Measurements from ENCODE around the gene PTPRQ. TPM values are rescaled to one million over a fixed set of nuclear protein-coding genes. Genes with fewer than 3 reads are reported as not detected.
A peak's percentile ranks its signal among the peaks of the same experiment; 100 is the strongest.

Gene PTPRQ, protein sequence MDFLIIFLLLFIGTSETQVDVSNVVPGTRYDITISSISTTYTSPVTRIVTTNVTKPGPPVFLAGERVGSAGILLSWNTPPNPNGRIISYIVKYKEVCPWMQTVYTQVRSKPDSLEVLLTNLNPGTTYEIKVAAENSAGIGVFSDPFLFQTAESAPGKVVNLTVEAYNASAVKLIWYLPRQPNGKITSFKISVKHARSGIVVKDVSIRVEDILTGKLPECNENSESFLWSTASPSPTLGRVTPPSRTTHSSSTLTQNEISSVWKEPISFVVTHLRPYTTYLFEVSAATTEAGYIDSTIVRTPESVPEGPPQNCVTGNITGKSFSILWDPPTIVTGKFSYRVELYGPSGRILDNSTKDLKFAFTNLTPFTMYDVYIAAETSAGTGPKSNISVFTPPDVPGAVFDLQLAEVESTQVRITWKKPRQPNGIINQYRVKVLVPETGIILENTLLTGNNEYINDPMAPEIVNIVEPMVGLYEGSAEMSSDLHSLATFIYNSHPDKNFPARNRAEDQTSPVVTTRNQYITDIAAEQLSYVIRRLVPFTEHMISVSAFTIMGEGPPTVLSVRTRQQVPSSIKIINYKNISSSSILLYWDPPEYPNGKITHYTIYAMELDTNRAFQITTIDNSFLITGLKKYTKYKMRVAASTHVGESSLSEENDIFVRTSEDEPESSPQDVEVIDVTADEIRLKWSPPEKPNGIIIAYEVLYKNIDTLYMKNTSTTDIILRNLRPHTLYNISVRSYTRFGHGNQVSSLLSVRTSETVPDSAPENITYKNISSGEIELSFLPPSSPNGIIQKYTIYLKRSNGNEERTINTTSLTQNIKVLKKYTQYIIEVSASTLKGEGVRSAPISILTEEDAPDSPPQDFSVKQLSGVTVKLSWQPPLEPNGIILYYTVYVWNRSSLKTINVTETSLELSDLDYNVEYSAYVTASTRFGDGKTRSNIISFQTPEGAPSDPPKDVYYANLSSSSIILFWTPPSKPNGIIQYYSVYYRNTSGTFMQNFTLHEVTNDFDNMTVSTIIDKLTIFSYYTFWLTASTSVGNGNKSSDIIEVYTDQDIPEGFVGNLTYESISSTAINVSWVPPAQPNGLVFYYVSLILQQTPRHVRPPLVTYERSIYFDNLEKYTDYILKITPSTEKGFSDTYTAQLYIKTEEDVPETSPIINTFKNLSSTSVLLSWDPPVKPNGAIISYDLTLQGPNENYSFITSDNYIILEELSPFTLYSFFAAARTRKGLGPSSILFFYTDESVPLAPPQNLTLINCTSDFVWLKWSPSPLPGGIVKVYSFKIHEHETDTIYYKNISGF (N-terminal part only)
- polyA plus RNA-seq (2012; ENCODE audit: insufficient read depth, insufficient read length), result not detected

DNA sequence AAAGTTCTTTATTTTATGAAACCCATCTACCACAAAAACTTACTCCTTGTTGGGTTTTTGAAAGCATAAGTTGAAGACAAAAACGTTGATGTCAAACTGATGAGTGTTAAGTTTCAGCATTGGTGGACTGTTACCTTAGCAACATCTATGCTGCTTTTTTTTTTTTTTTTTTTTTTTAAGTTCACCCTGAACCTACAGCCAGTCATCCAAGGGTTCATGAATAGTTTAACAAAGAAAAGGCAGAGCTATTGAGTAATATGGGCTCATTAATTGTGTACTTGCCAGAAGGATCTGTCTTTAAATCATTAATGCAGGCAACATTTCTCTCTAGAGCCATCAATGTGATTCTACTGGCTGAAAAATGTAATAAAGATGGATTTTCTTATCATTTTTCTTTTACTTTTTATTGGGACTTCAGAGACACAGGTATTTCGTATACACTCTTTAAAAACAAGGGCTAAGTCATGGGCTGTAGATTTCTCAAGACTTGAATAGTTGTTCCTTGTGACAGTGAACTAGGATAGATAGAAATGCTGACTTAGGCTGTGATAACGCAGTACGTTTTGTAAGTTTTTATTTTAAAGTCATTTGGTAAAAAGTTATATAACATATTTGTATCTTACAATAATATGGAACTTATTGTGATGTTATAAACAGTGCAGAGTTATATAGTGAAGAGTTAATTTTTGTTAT lies at the start of gene PTPRQ:
PTPRQ (plus strand) TSS at position 262 of the 693 bp plus-strand sequence; CDS start at position 373, 111 bp downstream.
- no peak for DNase-seq (ENCODE audit: low read depth, low spot score)
- no peak within 1 kb of the TSS for H3K4me3 ChIP-seq (ENCODE audit: low read length)

GRCh38 chr12:80400571-80400991 lies 43.5 kb upstream of the PTPRQ start:
- DNase-seq (ENCODE audit: low read depth, low spot score), result no peak

GRCh38 chr12:80401191-80401590 lies 42.8 kb upstream of the PTPRQ start:
- no peak overlapping the region for H3K4me3 ChIP-seq (ENCODE audit: low read length)
- no peak for DNase-seq (ENCODE audit: low read depth, low spot score)

More at GRCh38 chr12:80400571-80400991, 43.5 kb upstream of the PTPRQ start:
- H3K4me3 ChIP-seq (ENCODE audit: low read length), result no peak overlapping the region

DNA sequence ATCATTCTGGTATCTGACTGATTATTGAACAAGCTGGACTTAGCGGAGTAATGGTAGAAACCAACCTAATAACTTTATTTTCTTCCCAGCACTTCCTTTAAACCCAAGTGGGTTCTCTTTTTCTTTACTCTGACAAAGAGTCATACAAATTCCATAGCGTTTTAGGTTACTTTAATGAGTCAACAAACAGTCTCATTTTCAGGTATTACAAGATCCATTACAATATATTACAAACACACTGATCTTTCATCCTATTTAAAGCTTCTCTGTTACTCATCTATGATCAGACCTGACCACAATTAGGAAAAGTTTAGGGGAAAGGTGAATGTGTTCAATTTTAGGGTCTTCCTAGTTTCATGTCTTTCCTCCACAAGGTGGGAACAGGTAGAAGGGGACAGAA lies 39.4 kb upstream of the PTPRQ start:
- DNase-seq (ENCODE audit: low read depth, low spot score), result no peak
- H3K4me3 ChIP-seq (ENCODE audit: low read length), result no peak overlapping the region

DNA sequence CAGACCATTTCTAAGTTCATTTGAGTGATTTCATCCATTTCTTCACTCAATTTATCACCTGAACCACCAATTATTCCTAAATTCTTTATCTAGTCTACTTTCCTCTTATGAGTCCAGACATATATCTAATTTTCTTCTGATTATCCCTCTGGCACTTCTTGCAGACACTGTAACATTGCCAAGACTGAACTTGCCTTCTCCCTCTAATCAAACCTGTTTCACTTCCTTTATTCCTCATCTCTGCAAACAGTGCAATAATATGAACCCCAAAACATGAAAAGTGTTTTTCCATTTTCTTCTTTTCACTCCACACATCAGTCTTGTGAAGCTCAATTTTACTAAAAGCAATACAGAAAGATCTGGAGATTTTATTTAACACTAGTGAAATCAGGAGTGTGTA lies 37.8 kb upstream of the PTPRQ start:
- no peak overlapping the region for H3K4me3 ChIP-seq (ENCODE audit: low read length)
- no peak for DNase-seq (ENCODE audit: low read depth, low spot score)

- no peak overlapping the region for H3K4me3 ChIP-seq (ENCODE audit: low read length)
- DNase-seq (ENCODE audit: low read depth, low spot score), result no peak
Observed at GRCh38 chr12:80411787-80412186, 32.2 kb upstream of the PTPRQ start.

DNA sequence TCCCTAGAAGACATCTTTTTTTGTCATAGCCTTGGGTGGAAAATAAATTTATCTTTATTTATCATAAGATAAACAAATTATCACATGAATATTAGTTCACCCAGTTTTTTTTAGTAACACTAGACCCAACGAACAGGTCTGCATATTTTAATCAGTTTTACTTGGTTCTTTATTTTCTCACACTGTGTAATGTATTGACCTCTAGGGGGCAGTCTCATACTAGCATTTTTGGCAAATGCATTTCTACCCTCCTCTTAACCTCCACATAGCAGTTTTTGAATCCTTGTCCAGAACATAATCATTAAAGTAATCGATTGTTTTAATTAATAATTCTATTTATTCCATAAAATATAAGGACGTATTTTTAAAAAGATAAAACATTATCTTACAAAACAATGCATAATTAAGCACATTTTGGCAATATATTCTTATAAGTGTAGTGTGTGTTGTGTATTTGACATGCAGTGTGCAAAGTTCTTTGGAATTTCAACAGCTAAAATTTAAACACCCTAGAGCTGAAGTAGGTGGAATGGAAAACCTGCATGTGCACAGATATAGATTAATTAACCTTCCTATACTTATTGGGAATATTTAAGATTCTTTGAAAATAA lies 31.6 kb upstream of the PTPRQ start:
- no peak overlapping the region for H3K4me3 ChIP-seq (ENCODE audit: low read length)
- peak; percentile 40 for DNase-seq (ENCODE audit: low read depth, low spot score)

DNA sequence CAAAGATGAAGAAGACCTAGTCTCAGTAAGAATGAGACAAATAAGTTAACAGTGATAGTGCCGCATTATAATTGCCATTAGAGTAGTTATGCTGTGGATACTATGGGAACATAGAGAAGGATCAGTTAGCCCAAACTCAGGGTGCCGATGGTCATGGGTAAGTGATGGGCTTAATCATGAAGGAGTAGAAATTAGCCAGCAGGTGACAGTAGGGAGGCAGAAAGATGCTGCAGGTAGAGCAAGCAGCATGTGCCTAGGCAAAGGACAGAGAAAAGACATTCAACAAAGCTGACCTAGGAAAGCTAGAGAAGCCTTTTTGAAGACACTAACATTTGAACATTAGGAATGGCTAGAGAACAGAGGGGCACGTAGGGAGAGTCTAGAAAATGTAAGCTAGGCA lies 30.6 kb upstream of the PTPRQ start:
- DNase-seq (ENCODE audit: low read depth, low spot score), result no peak
- H3K4me3 ChIP-seq (ENCODE audit: low read length), result no peak overlapping the region

DNA sequence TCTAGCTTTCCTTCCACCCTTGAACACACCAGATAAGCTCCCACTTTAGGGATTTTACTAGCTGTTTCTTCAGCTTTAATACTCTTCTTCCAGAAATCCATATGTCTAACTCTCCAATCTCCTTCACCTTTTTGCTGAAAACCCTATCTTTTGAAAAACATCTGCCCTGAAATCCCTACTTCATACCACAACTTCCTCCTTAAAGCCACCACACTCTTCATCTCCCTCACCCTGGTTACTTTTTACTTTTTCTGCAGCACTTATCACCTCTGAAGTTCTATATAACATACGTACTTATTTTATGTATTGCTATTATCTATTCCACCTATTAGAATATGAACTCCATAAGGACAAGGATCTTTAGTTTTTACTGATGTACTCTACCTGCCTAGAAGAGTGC lies 28.6 kb upstream of the PTPRQ start:
- DNase-seq (ENCODE audit: low read depth, low spot score), result no peak

GRCh38 chr12:80419644-80420043 lies 24.4 kb upstream of the PTPRQ start:
- no peak overlapping the region for H3K4me3 ChIP-seq (ENCODE audit: low read length)
- DNase-seq (ENCODE audit: low read depth, low spot score), result no peak

More for the DNA sequence above, 28.6 kb upstream of the PTPRQ start:
- no peak overlapping the region for H3K4me3 ChIP-seq (ENCODE audit: low read length)

DNA sequence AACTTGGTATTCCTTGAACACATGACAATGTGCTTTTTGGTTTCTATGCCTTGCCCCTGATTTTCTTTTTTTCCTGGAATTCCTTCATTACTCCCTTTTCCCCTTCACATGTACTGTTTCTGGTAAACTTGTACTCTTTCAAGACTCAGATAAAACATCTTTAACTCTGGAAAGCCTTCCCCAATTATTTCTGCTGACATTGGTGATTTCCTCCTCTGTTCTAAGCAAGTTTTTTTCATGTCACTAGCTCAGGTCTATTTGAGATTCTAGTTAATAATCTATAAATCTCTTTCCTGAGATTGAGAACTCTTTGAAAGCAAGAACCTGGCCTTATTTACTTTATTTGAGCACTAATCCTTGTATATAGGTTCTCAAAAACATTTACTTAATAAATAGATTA lies 24.0 kb upstream of the PTPRQ start:
- no peak for DNase-seq (ENCODE audit: low read depth, low spot score)
- no peak overlapping the region for H3K4me3 ChIP-seq (ENCODE audit: low read length)

GRCh38 chr12:80422550-80422949 lies 21.5 kb upstream of the PTPRQ start:
- no peak for DNase-seq (ENCODE audit: low read depth, low spot score)
- H3K4me3 ChIP-seq (ENCODE audit: low read length), result no peak overlapping the region

GRCh38 chr12:80432061-80432460 lies 12.0 kb upstream of the PTPRQ start:
- H3K4me3 ChIP-seq (ENCODE audit: low read length), result no peak overlapping the region
- no peak for DNase-seq (ENCODE audit: low read depth, low spot score)

DNA sequence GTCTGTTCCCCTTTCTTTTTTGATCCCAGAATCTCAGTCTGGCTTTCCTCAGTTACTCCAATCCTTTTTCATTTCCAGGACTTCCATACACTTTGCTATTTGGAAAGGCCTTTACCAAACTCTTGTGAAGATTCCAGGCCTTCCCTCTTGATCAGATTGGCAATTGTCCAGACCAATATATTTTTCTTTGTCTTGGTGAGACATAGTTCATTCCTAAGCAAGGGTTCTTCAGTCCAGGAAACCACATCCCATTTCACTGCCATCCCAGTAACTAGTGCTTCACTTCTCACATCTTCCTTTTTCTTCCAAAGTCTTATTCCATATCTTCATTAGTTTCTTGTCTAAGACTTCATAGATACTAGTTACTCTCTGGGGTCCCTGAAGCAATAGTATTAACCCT lies 2.1 kb upstream of the PTPRQ start:
- no peak for DNase-seq (ENCODE audit: low read depth, low spot score)

DNA sequence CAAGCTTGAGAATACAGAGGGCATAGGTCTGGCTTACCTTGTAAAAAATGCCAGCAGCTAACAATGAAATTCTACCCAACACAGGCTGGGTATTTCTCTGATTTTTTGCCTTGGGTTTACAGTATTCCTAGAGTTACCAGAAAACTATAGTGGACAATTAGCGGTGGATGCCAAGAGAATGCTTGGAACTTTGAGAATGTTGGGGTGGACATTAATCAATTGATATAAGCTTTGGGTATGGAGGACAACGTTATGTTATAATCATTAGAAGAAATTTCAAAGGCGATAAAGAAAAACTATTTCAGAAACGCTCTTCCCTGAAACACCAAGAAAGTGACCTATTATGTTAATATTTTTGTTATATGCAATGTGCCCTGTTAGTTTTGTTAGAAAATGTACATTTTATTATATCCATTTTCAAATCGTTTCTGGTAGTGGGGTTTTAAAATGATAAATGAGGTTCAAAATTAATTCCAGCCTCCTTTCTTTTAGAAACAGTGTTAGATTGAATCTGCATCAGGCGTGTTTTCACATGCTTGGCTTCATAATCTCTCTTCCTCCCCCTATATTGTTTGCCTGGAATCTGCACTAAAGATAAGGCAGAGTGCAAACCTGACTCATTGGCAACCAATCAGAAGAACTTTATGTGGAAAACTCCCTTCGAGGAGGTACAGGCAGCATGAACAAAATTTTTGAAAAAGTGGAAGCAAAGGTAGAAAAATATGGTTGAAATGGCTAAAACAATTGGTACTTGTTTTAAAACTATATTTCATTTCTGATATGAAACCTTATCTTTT lies 1.4 kb upstream of the PTPRQ start:
- DNase-seq (ENCODE audit: low read depth, low spot score), result no peak

More for the DNA sequence above, 2.1 kb upstream of the PTPRQ start:
- no peak overlapping the region for H3K4me3 ChIP-seq (ENCODE audit: low read length)

GRCh38 chr12:80445083-80445793 lies 1.2 kb downstream of the PTPRQ start:
- no peak overlapping the region for H3K4me3 ChIP-seq (ENCODE audit: low read length)

More for the DNA sequence above, 1.4 kb upstream of the PTPRQ start:
- no peak overlapping the region for H3K4me3 ChIP-seq (ENCODE audit: low read length)

DNA sequence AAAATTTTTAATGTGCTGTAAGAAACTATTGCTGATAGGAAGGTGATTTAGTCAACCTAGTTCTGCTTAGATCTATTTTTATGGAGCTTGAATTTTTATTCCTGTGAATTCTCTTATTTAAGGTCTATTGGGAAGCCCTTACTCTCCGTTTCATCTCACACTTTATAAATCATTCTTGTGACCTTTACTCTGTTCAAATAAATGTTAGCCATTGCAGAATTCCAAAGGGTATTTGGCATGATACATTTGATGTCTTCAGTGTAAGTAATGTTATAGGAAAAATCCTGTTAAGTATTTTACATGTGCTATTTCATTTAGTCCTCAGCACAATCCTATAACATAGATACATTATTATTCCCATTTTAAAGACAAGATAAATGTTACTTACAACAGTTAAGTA lies 12.5 kb downstream of the PTPRQ start:
- DNase-seq (ENCODE audit: low read depth, low spot score), result no peak
- no peak overlapping the region for H3K4me3 ChIP-seq (ENCODE audit: low read length)

More at GRCh38 chr12:80445083-80445793, 1.2 kb downstream of the PTPRQ start:
- no peak for DNase-seq (ENCODE audit: low read depth, low spot score)
